H9 (cell line): Measurements from ENCODE around the gene SMIM28. TPM values are rescaled to one million over a fixed set of nuclear protein-coding genes. Genes with fewer than 3 reads are reported as not detected.

Experiments
- DNase-seq: peaks from one replicate; pipeline ENCODE4 v3.0.0-alpha.2; 2017
- H2AFZ ChIP-seq: one replicate; pipeline ENCODE4 v1.6.1; 2013; ENCODE audit warnings: mild to moderate bottlenecking, low read length, control low read depth, moderate library complexity
- H2AK5ac ChIP-seq: 2 replicates; pipeline ENCODE4 v1.6.1; 2013; ENCODE audit warnings: low read length, control low read depth, mixed read lengths; ENCODE audit not compliant: insufficient read length
- H2BK120ac ChIP-seq: one replicate; pipeline ENCODE4 v1.6.1; 2013; ENCODE audit warnings: low read depth, mild to moderate bottlenecking, low read length, control low read depth, inconsistent platforms; ENCODE audit not compliant: poor library complexity, severe bottlenecking
- H2BK12ac ChIP-seq: 2 replicates; pipeline ENCODE4 v1.6.1; 2013; ENCODE audit warnings: low read length, control low read depth, mixed read lengths, low read depth; ENCODE audit not compliant: insufficient read length
- H2BK15ac ChIP-seq: 2 replicates; pipeline ENCODE4 v1.6.1; 2013; ENCODE audit warnings: low read depth, low read length, control low read depth
- H2BK20ac ChIP-seq: one replicate; pipeline ENCODE4 v1.6.1; 2013; ENCODE audit warnings: low read depth, mild to moderate bottlenecking, low read length, control low read depth, inconsistent platforms; ENCODE audit not compliant: poor library complexity, severe bottlenecking
- H2BK5ac ChIP-seq: 2 replicates; pipeline ENCODE4 v1.6.1; 2013; ENCODE audit warnings: low read length, control low read depth, mixed read lengths; ENCODE audit not compliant: insufficient read length
- H3K14ac ChIP-seq: 2 replicates; pipeline ENCODE4 v1.6.1; 2013; ENCODE audit warnings: low read length, control low read depth; ENCODE audit not compliant: insufficient read depth
- H3K18ac ChIP-seq: 2 replicates; pipeline ENCODE4 v1.6.1; 2013; ENCODE audit warnings: low read depth, mild to moderate bottlenecking, mixed read lengths, low read length, control low read depth; ENCODE audit not compliant: insufficient read length
- H3K23ac ChIP-seq: 2 replicates; pipeline ENCODE4 v1.6.1; 2013; ENCODE audit warnings: low read length, control low read depth, mixed read lengths, low read depth; ENCODE audit not compliant: insufficient read length
- H3K23me2 ChIP-seq: 2 replicates; pipeline ENCODE4 v1.6.1; 2013; ENCODE audit warnings: low read depth, mild to moderate bottlenecking, mixed read lengths, low read length, control low read depth; ENCODE audit not compliant: insufficient read length, poor library complexity, severe bottlenecking
- H3K27ac ChIP-seq: 2 replicates; pipeline ENCODE4 v1.5.1; 2013; ENCODE audit warnings: low read length, control low read depth, mixed read lengths, low read depth; ENCODE audit not compliant: insufficient read length
- H3K27me3 ChIP-seq: 2 replicates; pipeline ENCODE4 v1.6.1; 2013; ENCODE audit warnings: low read length, control low read depth, inconsistent platforms; ENCODE audit not compliant: insufficient read depth
- H3K4ac ChIP-seq: 2 replicates; pipeline ENCODE4 v1.6.1; 2013; ENCODE audit warnings: low read depth, mild to moderate bottlenecking, control low read depth, inconsistent platforms, low read length, moderate library complexity
- H3K4me1 ChIP-seq: 2 replicates; pipeline ENCODE4 v1.6.1; 2013; ENCODE audit warnings: low read length, control low read depth, inconsistent platforms; ENCODE audit not compliant: insufficient read depth
- H3K4me2 ChIP-seq: 2 replicates; pipeline ENCODE4 v1.6.1; 2013; ENCODE audit warnings: low read length, control low read depth, mixed read lengths; ENCODE audit not compliant: insufficient read length, insufficient read depth
- H3K56ac ChIP-seq: 2 replicates; pipeline ENCODE4 v1.6.1; 2013; ENCODE audit warnings: low read depth, mild to moderate bottlenecking, mixed read lengths, low read length, control low read depth; ENCODE audit not compliant: insufficient read length
- H3K79me1 ChIP-seq: 2 replicates; pipeline ENCODE4 v1.6.1; 2013; ENCODE audit warnings: low read depth, mild to moderate bottlenecking, moderate library complexity, low read length, control low read depth, inconsistent platforms; ENCODE audit not compliant: insufficient read depth, poor library complexity, severe bottlenecking
- H3K79me2 ChIP-seq: 2 replicates; pipeline ENCODE4 v1.6.1; 2013; ENCODE audit warnings: low read length, control low read depth, inconsistent platforms; ENCODE audit not compliant: insufficient read depth
- H3K9ac ChIP-seq: 2 replicates; pipeline ENCODE4 v1.6.1; 2013; ENCODE audit warnings: low read length, control low read depth, mixed read lengths; ENCODE audit not compliant: insufficient read length; ENCODE audit errors: extremely low read depth
- H3K9me3 ChIP-seq: one replicate; pipeline ENCODE4 v1.6.1; 2013; ENCODE audit warnings: low read depth, low read length, inconsistent platforms; ENCODE audit not compliant: control insufficient read depth
- H3T11ph ChIP-seq: one replicate; pipeline ENCODE4 v1.6.1; 2013; ENCODE audit warnings: mild to moderate bottlenecking, low read length, control low read depth, inconsistent platforms
- H4K20me1 ChIP-seq: one replicate; pipeline ENCODE4 v1.6.1; 2013; ENCODE audit not compliant: control insufficient read depth, insufficient read length, insufficient read depth
- H4K5ac ChIP-seq: 2 replicates; pipeline ENCODE4 v1.6.1; 2013; ENCODE audit warnings: low read depth, mild to moderate bottlenecking, mixed read lengths, low read length, control low read depth; ENCODE audit not compliant: insufficient read length
- H4K8ac ChIP-seq: replicated peaks from 2 replicates; pipeline ENCODE4 v1.6.1; 2013; ENCODE audit warnings: low read length, control low read depth, mixed read lengths, low read depth; ENCODE audit not compliant: insufficient read length
- H4K91ac ChIP-seq: 2 replicates; pipeline ENCODE4 v1.6.1; 2013; ENCODE audit warnings: low read depth, mild to moderate bottlenecking, moderate library complexity, mixed read lengths, low read length, control low read depth; ENCODE audit not compliant: insufficient read length
- H3K27ac Mint-ChIP-seq, 3 experiments: 2 replicates in 2 of 3; 3 replicates in 1 of 3; pipeline ENCODE4 v1.8.0; 2020 to 2021; ENCODE audit warnings: mixed read lengths in 3 of 3, mild to moderate bottlenecking in 1 of 3, moderate library complexity in 1 of 3
- H3K27me3 Mint-ChIP-seq: 2 replicates; pipeline ENCODE4 v1.8.0; 2021; ENCODE audit warnings: low read depth, mild to moderate bottlenecking, moderate library complexity, mixed read lengths
- H3K36me3 Mint-ChIP-seq, 3 experiments: 2 replicates in 2 of 3; 3 replicates in 1 of 3; pipeline ENCODE4 v1.8.0; 2020 to 2021; ENCODE audit warnings: low read depth in 3 of 3, mixed read lengths in 3 of 3; ENCODE audit not compliant: insufficient read depth in 1 of 3
- H3K4me1 Mint-ChIP-seq, 2 experiments: 2 replicates each; pipeline ENCODE4 v1.8.0; 2020; ENCODE audit warnings: mixed read lengths in 2 of 2
- H3K4me3 Mint-ChIP-seq, 2 experiments: 2 replicates in 1 of 2; 3 replicates in 1 of 2; pipeline ENCODE4 v1.8.0; 2020 to 2021; ENCODE audit warnings: mild to moderate bottlenecking in 2 of 2, mixed read lengths in 2 of 2, moderate library complexity in 1 of 2
- H3K9me3 Mint-ChIP-seq, 2 experiments: 2 replicates in 1 of 2; 3 replicates in 1 of 2; pipeline ENCODE4 v1.8.0; 2020; ENCODE audit warnings: mild to moderate bottlenecking in 2 of 2, mixed read lengths in 2 of 2, moderate library complexity in 1 of 2
- CTCF ChIP-seq: fragments of 200-600 bp; sonication (generic); conservative IDR thresholded peaks from 3 replicates; pipeline ENCODE4 v1.8.0; 2021; ENCODE audit warnings: antibody characterized with exemption, mild to moderate bottlenecking
- WGBS: extraction: QIAGEN DNeasy Blood & Tissue Kit; methylation state at CpG from one replicate; pipeline ENCODE4 v1.1.7; 2013; ENCODE audit warnings: missing lambda C conversion rate, low lambda C conversion rate, mixed read lengths; ENCODE audit not compliant: insufficient read length; ENCODE audit errors: extremely low coverage; 5-methylcytosine and 5-hydroxymethylcytosine counted together
- total RNA-seq: library from RNA; stranded (reverse); gene quantifications from 2 replicates; pipeline ENCODE4 v1.2.1, GENCODE V29; 2021

SMIM28 gene
- total RNA-seq, 1 experiment from 2014 or later, result not detected

- Histone ChIP-seq H4K91ac (no peak overlapping the region), H3K9ac (no peak overlapping the region), H3K4me2 (no peak overlapping the region), H2BK120ac (no peak overlapping the region), H3K27me3 (no peaks in the 10 kb centered on the region), H3T11ph (no peak overlapping the region), H2BK15ac (no peak overlapping the region), H3K18ac (no peak overlapping the region), H3K23ac (no peak overlapping the region), H3K27ac (no peak overlapping the region), H2AK5ac (no peak overlapping the region), H3K4me1 (no peaks in the 10 kb centered on the region), H3K79me2 (no peaks in the 10 kb centered on the region), H4K20me1 (no peaks in the 10 kb centered on the region), H3K14ac (no peak overlapping the region), H2BK12ac (no peak overlapping the region), H3K9me3 (no peaks in the 10 kb centered on the region), H2AFZ (no peak overlapping the region), H2BK20ac (no peak overlapping the region), H4K5ac (no peak overlapping the region), H4K8ac (no peak overlapping the region), H3K4ac (no peak overlapping the region), H2BK5ac (no peak overlapping the region), H3K79me1 (no peaks in the 10 kb centered on the region), H3K56ac (no peak overlapping the region), H3K23me2 (no peaks in the 10 kb centered on the region)
- TF ChIP-seq CTCF, result no peak
- no peak overlapping the region for H3K27ac Mint-ChIP-seq
- H3K9me3 Mint-ChIP-seq, result peaks cover 5 to 11% of the 10 kb centered on the region in 2 experiments
- peaks cover 9 to 11% of the 10 kb centered on the region in 2 experiments for H3K4me1 Mint-ChIP-seq
- DNase-seq, result no peak
- no CpG with 5 or more reads among the region's 9 CpGs for WGBS
- no peaks in the 10 kb centered on the region for H3K27me3 Mint-ChIP-seq
- no peak overlapping the region for H3K4me3 Mint-ChIP-seq
- peaks cover 2 to 6% (median 2%) of the 10 kb centered on the region in 3 experiments; a peak in 5 of 7 replicates for H3K36me3 Mint-ChIP-seq
These were observed 6.9 kb upstream of the SMIM28 start for GRCh38 chr6:138370631-138371451.
